HepG2 (cell line): Measurements from ENCODE around the gene PIK3CA. TPM values are rescaled to one million over a fixed set of nuclear protein-coding genes. Genes with fewer than 3 reads are reported as not detected.

ENCODE experiments used
- ATAC-seq: fragments of 200-7000 bp; cut with Tn5 transposase; 3 replicates; pipeline ENCODE4 v1.9.1; 2020; ENCODE audit warnings: mild to moderate bottlenecking, moderate library complexity
- BruUV-seq: library from RNA; stranded (reverse); fragments of 400-500 nt; replicated peaks from 2 replicates; lab custom pipeline; 2021; lab: Mats Ljungman, UMichigan
- CTCF ChIA-PET: fragments of 300-600 bp; formaldehyde crosslinking; extraction: SDS; loops from one replicate; lab custom pipeline; 2021; ENCODE audit warnings: low total read pairs, inconsistent platforms, low intra/inter-chr PET ratio; lab: Yijun Ruan, JAX
- POLR2A ChIA-PET: fragments of 350-600 bp; sonication (Branson Sonifier 250); formaldehyde crosslinking; loops from one replicate; lab custom pipeline; 2020; ENCODE audit warnings: antibody characterized with exemption, inconsistent platforms; lab: Yijun Ruan, JAX
- DNase-seq: peaks from one replicate; pipeline ENCODE4 v3.0.0-alpha.2; 2015; ENCODE audit warnings: low spot score
- FAIRE-seq: peaks from 3 replicates; lab custom pipeline; 2011; peaks lifted over from hg19 to GRCh38; lab: Jason Lieb, UNC
- H2AFZ ChIP-seq: one replicate; pipeline ENCODE4 v1.6.1; 2011; ENCODE audit warnings: low read length, inconsistent platforms
- H3K27ac ChIP-seq: fragments of 300-600 bp; 3 replicates; pipeline ENCODE4 v1.8.0; 2011; ENCODE audit warnings: mixed run types, mild to moderate bottlenecking, mixed read lengths, low read length, inconsistent platforms; ENCODE audit not compliant: insufficient read depth; ENCODE audit errors: extremely low read length
- H3K27me3 ChIP-seq, 2 experiments: fragments of 200-600 bp in 1 of 2; 2 replicates in 1 of 2; 3 replicates in 1 of 2; pipeline versions ENCODE4 v1.6.0 to v1.8.0; 2011; ENCODE audit warnings: low read length in 2 of 2, mild to moderate bottlenecking in 2 of 2, moderate library complexity in 2 of 2, inconsistent platforms in 1 of 2; ENCODE audit not compliant: insufficient read depth in 2 of 2, control insufficient read depth in 1 of 2
- H3K36me3 ChIP-seq, 2 experiments: fragments of 200-600 bp in 1 of 2; replicated peaks in 1 of 2; 2 replicates in 1 of 2; 3 replicates in 1 of 2; pipeline versions ENCODE4 v1.5.1 to v1.8.0; 2011; ENCODE audit warnings: low read length in 2 of 2, inconsistent platforms in 1 of 2; ENCODE audit not compliant: insufficient read depth in 2 of 2, control insufficient read depth in 1 of 2
- H3K4me1 ChIP-seq: 2 replicates; pipeline ENCODE4 v1.5.1; 2012; ENCODE audit warnings: low read length, inconsistent platforms; ENCODE audit not compliant: insufficient read depth
- H3K4me2 ChIP-seq: 2 replicates; pipeline ENCODE4 v1.6.0; 2011; ENCODE audit warnings: low read depth, low read length, inconsistent platforms
- H3K4me3 ChIP-seq, 3 experiments: fragments of 200-600 bp in 1 of 3; sonication (generic), shearing (Covaris generic) in 1 of 3; replicated peaks in 1 of 3; 2 replicates each; pipeline ENCODE4 v1.5.1; 2011 to 2016; ENCODE audit warnings: low read length in 3 of 3, inconsistent platforms in 2 of 3, low read depth in 2 of 3, mild to moderate bottlenecking in 2 of 3, control low read depth in 1 of 3, mixed read lengths in 1 of 3; ENCODE audit not compliant: insufficient read depth in 1 of 3
- H3K79me2 ChIP-seq: one replicate; pipeline ENCODE4 v1.6.1; 2011; ENCODE audit warnings: low read length, inconsistent platforms; ENCODE audit not compliant: insufficient read depth
- H3K9ac ChIP-seq: 2 replicates; pipeline ENCODE4 v1.6.0; 2011; ENCODE audit warnings: mild to moderate bottlenecking, low read depth, low read length, inconsistent platforms; ENCODE audit not compliant: insufficient read depth
- H3K9me3 ChIP-seq: 2 replicates; pipeline ENCODE4 v1.5.1; 2012; ENCODE audit warnings: mild to moderate bottlenecking, low read length
- H4K20me1 ChIP-seq: 2 replicates; pipeline ENCODE4 v1.6.0; 2011; ENCODE audit warnings: inconsistent platforms, mild to moderate bottlenecking, low read length, moderate library complexity; ENCODE audit not compliant: insufficient read depth
- ATF7 ChIP-seq, 2 experiments: fragments of 450-650 bp in 1 of 2; sonication (generic) in 1 of 2; formaldehyde crosslinking in 1 of 2; IDR thresholded peaks; 2 replicates each; pipeline versions ENCODE4 v1.4.0 to v1.6.1; 2016 to 2020; ENCODE audit warnings: antibody characterized with exemption in 1 of 2, mild to moderate bottlenecking in 1 of 2, missing genetic modification reagents in 1 of 2
- MXD4 ChIP-seq: IDR thresholded peaks from 2 replicates; pipeline ENCODE4 v1.6.1; 2016; ENCODE audit warnings: mild to moderate bottlenecking, missing biosample characterization, missing genetic modification reagents
- RCOR2 ChIP-seq: IDR thresholded peaks from 2 replicates; pipeline ENCODE4 v1.6.1; 2016; ENCODE audit warnings: missing biosample characterization, missing genetic modification reagents
- ZFP41 ChIP-seq: sonication (generic); formaldehyde crosslinking; IDR thresholded peaks from 2 replicates; pipeline ENCODE4 v1.4.0; 2020; ENCODE audit warnings: mild to moderate bottlenecking, missing genetic modification reagents, borderline replicate concordance
- ZNF329 ChIP-seq: sonication (generic); formaldehyde crosslinking; IDR thresholded peaks from 2 replicates; pipeline ENCODE4 v1.9.0; 2021; ENCODE audit warnings: low read depth, mild to moderate bottlenecking, missing genetic modification reagents
- ZNF766 ChIP-seq: sonication (generic); formaldehyde crosslinking; IDR thresholded peaks from 2 replicates; pipeline ENCODE4 v1.5.0; 2020; ENCODE audit warnings: missing genetic modification reagents, borderline replicate concordance
- WGBS: methylation state at CpG from one replicate; pipeline ENCODE4 v1.1.6; 2017; ENCODE audit warnings: low lambda C conversion rate; 5-methylcytosine and 5-hydroxymethylcytosine counted together
- in situ Hi-C: cut with HindIII; loops from 2 replicates; pipeline ENCODE4 v1.10.0; 2017; ENCODE audit warnings: low pct_unique_long_range_greater_than_20kb; ENCODE audit not compliant: extremely low pct_ligation_motif_present
- intact Hi-C: fragments of 100-400 bp; cut with micrococcal nuclease; formaldehyde crosslinking; loops from one replicate; pipeline ENCODE4 v1.10.0; 2022; ENCODE audit not compliant: unreplicated experiment
- polyA plus RNA-seq, 8 experiments: library from polyadenylated mRNA; depleted of rRNA in 3 of 8; stranded (reverse) in 7 of 8; unstranded in 1 of 8; fragments of >200 nt; fragmentation: Illumina TruSeq in 4 of 8; extraction: Trizol in 4 of 8; gene quantifications; 2 replicates each; pipeline versions ENCODE4 v1.2.1 to v1.2.3, GENCODE V29; 2011 to 2016; ENCODE audit warnings: low read depth in 4 of 8, missing spikeins in 1 of 8, mixed read lengths in 1 of 8; ENCODE audit not compliant: insufficient read depth in 1 of 8
- total RNA-seq, 5 experiments: library from RNA; depleted of rRNA; stranded (reverse); fragments of >200 nt; fragmentation: Illumina TruSeq; extraction: Trizol; gene quantifications; 2 replicates each; pipeline ENCODE4 v1.2.3, GENCODE V29; 2016; ENCODE audit warnings: low read depth in 1 of 5

Gene PIK3CA
- total and polyA plus RNA-seq, 2 of the 13 experiments (the other 11 are each of a cell fraction or from before 2014, with no cell fraction given), result 5.7 to 11.4 TPM

GRCh38 chr3:179278151-179278550 lies 130.0 kb downstream of the PIK3CA start:
- Histone ChIP-seq H3K9ac (no peak overlapping the region), H3K27ac (no peak overlapping the region), H3K4me2 (no peak overlapping the region), H4K20me1 (no peaks in the 10 kb centered on the region), H3K36me3 (no peaks in the 10 kb centered on the region), H3K27me3 (no peaks in the 10 kb centered on the region; a peak in 1 of 5 replicates), H2AFZ (no peak overlapping the region), H3K4me1 (no peaks in the 10 kb centered on the region; the same call in 1 of the 2 replicates), H3K9me3 (no peaks in the 10 kb centered on the region), H3K79me2 (no peaks in the 10 kb centered on the region), H3K4me3 (no peak overlapping the region)
- FAIRE-seq (no peak), ATAC-seq (no peak), DNase-seq (no peak)
- POLR2A ChIA-PET, result no interaction called here
- BruUV-seq, result no TSS peak
- TF ChIP-seq ZNF329 (peak; percentile 91), ZFP41 (CRISPR knock-in tag) (no peak)
- in situ Hi-C loops, result no loop called here
- intact Hi-C loops, result no loop called here
- CTCF ChIA-PET, result no interaction called here
- 83% methylated on average over 1 of the region's 1 CpG for WGBS

GRCh38 chr3:179278932-179279693 lies 131.0 kb downstream of the PIK3CA start:
- Histone ChIP-seq H3K36me3 (no peaks in the 10 kb centered on the region), H2AFZ (no peak overlapping the region), H4K20me1 (no peaks in the 10 kb centered on the region), H3K4me1 (no peaks in the 10 kb centered on the region; the same call in 1 of the 2 replicates), H3K9me3 (no peaks in the 10 kb centered on the region), H3K4me2 (no peak overlapping the region), H3K4me3 (no peak overlapping the region), H3K9ac (no peak overlapping the region), H3K79me2 (no peaks in the 10 kb centered on the region), H3K27ac (no peak overlapping the region), H3K27me3 (no peaks in the 10 kb centered on the region; a peak in 1 of 5 replicates)
- in situ Hi-C loops (no loop called here), intact Hi-C loops (no loop called here)
- FAIRE-seq (no peak), ATAC-seq (no peak), DNase-seq (no peak)
- ChIA-PET POLR2A (interaction anchor here (1.0 kb wide), 1 partner anchor 18 kb away, joined by 3 read pairs; no protein-coding TSS in a partner anchor), CTCF (no interaction called here)
- TF ChIP-seq ZNF766 (CRISPR knock-in tag) (no peak), ATF7 (IDR thresholded peaks at IDR 0.05) (0 out of 2 replicates have a peak, but pooled peaks have one; percentile 3), ATF7 (CRISPR knock-in tag; IDR thresholded peaks at IDR 0.05) (no peak), MXD4 (CRISPR knock-in tag) (no peak), RCOR2 (CRISPR knock-in tag) (no peak)
- BruUV-seq, result no TSS peak
- 27% methylated on average over 4 of the region's 4 CpGs for WGBS
